ENCODE results near the gene NF1.

GRCh38 chr17:31310260-31310659 is 215.5 kb downstream of the NF1 start:
- TF ChIP-seq, protein P1, sequence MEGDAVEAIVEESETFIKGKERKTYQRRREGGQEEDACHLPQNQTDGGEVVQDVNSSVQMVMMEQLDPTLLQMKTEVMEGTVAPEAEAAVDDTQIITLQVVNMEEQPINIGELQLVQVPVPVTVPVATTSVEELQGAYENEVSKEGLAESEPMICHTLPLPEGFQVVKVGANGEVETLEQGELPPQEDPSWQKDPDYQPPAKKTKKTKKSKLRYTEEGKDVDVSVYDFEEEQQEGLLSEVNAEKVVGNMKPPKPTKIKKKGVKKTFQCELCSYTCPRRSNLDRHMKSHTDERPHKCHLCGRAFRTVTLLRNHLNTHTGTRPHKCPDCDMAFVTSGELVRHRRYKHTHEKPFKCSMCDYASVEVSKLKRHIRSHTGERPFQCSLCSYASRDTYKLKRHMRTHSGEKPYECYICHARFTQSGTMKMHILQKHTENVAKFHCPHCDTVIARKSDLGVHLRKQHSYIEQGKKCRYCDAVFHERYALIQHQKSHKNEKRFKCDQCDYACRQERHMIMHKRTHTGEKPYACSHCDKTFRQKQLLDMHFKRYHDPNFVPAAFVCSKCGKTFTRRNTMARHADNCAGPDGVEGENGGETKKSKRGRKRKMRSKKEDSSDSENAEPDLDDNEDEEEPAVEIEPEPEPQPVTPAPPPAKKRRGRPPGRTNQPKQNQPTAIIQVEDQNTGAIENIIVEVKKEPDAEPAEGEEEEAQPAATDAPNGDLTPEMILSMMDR (IDR thresholded peaks at IDR 0.05; ENCODE audit: low read length), result no peak
- no peak for TF ChIP-seq EZH2 (IDR thresholded peaks at IDR 0.05; ENCODE audit: borderline replicate concordance, low read length)
